ENCODE data around the gene LNP1.

DNA sequence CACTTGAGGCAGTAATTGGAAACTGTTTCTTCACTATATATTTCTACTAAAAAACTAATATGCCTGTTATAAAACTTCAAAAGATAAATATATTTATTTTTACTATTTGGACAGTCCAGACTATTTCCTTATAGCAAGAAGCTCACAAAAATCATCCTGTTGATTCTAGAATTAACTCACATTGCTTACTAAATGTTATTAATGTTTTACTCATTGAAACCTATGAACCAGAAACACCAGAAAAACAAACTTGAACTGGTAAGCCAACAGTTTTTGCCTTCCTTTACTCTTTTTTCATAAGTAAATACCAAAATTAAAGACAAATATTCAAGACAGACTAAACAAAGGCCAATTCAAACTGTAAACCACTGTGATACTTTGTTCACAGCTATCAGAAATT, 26.8 kb upstream of the LNP1 start:
- TF ChIP-seq, protein P1, sequence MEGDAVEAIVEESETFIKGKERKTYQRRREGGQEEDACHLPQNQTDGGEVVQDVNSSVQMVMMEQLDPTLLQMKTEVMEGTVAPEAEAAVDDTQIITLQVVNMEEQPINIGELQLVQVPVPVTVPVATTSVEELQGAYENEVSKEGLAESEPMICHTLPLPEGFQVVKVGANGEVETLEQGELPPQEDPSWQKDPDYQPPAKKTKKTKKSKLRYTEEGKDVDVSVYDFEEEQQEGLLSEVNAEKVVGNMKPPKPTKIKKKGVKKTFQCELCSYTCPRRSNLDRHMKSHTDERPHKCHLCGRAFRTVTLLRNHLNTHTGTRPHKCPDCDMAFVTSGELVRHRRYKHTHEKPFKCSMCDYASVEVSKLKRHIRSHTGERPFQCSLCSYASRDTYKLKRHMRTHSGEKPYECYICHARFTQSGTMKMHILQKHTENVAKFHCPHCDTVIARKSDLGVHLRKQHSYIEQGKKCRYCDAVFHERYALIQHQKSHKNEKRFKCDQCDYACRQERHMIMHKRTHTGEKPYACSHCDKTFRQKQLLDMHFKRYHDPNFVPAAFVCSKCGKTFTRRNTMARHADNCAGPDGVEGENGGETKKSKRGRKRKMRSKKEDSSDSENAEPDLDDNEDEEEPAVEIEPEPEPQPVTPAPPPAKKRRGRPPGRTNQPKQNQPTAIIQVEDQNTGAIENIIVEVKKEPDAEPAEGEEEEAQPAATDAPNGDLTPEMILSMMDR (IDR thresholded peaks at IDR 0.05): no peak
- TF ChIP-seq POLR2A (IDR thresholded peaks at IDR 0.05): no peak
